ENCODE results near the gene ZNF777. TPM values are rescaled to one million over a fixed set of nuclear protein-coding genes. Genes with fewer than 3 reads are reported as not detected.

Gene ZNF777
- total RNA-seq, 1 donor from 2014 or later: 17.6 TPM

DNA sequence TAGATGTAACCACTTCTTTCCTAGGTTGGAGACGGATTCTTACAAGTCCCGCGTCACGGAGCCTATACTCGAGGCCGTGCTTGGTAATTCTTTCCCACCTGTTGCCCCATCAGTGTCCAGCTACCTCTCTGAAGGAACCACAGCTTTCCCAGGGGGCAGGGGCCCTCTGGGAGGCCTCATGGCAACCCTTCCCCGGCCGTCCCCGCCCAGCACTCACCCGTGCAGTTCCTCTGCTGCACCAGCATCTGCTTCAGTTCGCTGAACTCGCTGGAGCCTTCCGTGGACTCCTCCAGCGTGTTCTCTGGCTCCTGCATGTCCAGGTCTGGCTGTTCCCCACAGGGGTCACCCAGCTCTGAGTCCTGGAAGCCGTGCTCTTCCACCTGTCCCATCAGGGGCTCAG is 24.5 kb downstream of the ZNF777 start:
- no peak overlapping the region for H3K27ac Mint-ChIP-seq
- H3K36me3 Mint-ChIP-seq: peaks cover 22% of the 10 kb centered on the region
- no peaks in the 10 kb centered on the region for H3K27me3 Mint-ChIP-seq
- TF ChIP-seq, protein P1, sequence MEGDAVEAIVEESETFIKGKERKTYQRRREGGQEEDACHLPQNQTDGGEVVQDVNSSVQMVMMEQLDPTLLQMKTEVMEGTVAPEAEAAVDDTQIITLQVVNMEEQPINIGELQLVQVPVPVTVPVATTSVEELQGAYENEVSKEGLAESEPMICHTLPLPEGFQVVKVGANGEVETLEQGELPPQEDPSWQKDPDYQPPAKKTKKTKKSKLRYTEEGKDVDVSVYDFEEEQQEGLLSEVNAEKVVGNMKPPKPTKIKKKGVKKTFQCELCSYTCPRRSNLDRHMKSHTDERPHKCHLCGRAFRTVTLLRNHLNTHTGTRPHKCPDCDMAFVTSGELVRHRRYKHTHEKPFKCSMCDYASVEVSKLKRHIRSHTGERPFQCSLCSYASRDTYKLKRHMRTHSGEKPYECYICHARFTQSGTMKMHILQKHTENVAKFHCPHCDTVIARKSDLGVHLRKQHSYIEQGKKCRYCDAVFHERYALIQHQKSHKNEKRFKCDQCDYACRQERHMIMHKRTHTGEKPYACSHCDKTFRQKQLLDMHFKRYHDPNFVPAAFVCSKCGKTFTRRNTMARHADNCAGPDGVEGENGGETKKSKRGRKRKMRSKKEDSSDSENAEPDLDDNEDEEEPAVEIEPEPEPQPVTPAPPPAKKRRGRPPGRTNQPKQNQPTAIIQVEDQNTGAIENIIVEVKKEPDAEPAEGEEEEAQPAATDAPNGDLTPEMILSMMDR (conservative IDR thresholded peaks at IDR 0.05): no peak
- DNase-seq (ENCODE audit: extremely low spot score, unreplicated experiment): peak; percentile 49
- H3K4me3 Mint-ChIP-seq: no peak overlapping the region
- H3K9me3 Mint-ChIP-seq: no peaks in the 10 kb centered on the region
- no peaks in the 10 kb centered on the region for H3K4me1 Mint-ChIP-seq (ENCODE audit: unreplicated experiment)

DNA sequence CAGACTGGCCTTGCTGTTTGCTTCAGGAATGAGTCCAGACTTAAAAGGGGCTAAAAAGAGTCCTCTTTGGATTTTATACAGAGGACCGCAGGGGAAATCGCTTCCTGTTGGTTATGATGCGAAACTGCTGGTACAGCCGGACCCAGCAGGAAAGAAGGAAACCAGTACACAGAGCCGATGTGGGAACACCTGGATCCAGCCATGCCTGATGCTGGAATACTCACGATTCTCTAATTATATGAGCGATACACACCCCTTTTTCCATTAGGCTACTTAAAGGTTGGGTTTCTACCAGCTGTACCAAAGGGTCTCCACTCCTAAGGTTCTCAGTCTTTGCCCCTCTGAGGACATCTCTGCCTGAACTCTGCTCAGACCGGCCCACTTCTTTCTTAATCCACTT is 27.7 kb downstream of the ZNF777 start:
- H3K9me3 Mint-ChIP-seq: no peaks in the 10 kb centered on the region
- H3K27me3 Mint-ChIP-seq: no peaks in the 10 kb centered on the region
- no peak overlapping the region for H3K4me3 Mint-ChIP-seq
- TF ChIP-seq, protein P1 (conservative IDR thresholded peaks at IDR 0.05): no peak
- no peak overlapping the region for H3K27ac Mint-ChIP-seq
- peaks cover 7% of the 10 kb centered on the region for H3K4me1 Mint-ChIP-seq (ENCODE audit: unreplicated experiment)
- no peak for DNase-seq (ENCODE audit: extremely low spot score, unreplicated experiment)
- peaks cover 30% of the 10 kb centered on the region for H3K36me3 Mint-ChIP-seq

DNA sequence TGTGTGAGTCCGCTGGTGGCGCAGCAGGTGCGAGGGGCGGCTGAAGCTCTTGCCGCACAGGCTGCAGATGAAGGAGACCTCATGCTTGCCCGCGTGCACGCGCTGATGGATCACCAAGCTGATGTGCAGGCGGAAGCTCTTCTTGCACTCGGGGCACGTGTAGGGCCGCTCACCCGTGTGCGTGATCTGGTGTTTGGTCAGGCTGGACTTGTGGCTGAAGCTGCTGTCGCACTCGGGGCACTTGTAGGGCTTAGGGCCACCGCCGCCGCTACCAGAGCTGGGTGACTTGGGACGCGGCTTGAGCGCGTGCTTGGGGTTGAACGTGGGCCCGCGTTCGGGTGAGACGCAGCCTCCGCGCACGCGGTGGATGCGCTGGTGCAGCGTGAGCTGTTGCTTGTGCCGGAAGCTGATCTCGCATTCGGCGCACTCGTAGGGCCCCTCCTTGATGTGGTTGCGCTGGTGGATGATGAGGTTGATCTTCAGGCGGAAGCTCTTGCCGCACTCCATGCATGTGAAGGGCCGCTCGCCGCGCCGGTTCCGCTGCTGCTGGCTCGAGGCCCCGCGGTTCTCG is 28.7 kb downstream of the ZNF777 start:
- Mint-ChIP-seq H3K9me3 (no peaks in the 10 kb centered on the region), H3K4me3 (no peak overlapping the region), H3K4me1 (ENCODE audit: unreplicated experiment) (peaks cover 7% of the 10 kb centered on the region), H3K27ac (no peak overlapping the region), H3K36me3 (peaks cover 30% of the 10 kb centered on the region), H3K27me3 (no peaks in the 10 kb centered on the region)
- DNase-seq (ENCODE audit: extremely low spot score, unreplicated experiment): peak; percentile 65
- TF ChIP-seq, protein P1 (conservative IDR thresholded peaks at IDR 0.05): no peak

DNA sequence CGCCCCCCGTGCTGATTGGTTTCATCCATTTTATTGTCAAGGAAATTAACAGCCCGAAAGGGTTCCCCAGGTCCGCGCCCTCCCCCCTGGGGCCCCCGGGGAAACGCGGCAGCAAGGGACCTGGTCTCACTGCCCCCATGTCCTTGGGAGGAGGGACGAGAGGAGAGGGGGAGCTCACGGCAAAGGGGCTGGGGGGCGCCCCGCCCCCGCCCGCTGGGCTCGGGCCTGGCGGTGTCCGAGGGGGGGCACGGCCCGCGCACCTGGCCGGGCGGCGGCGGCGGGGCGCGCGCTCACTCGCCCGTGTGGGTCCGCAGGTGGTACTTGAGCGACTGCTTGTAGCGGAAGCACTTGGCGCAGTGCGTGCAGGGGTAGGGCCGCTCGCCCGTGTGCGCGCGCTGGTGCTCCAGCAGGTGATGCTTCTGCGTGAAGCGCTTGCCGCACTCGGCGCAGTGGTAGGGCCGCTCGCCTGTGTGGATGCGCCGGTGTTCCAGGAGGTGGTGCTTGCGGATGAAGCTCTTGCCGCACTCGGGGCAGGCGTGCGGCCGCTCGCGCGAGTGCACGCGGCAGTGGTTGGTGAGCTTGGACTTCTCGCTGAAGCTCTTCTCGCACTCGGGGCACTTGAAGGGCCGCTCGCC is 29.3 kb downstream of the ZNF777 start:
- no peak overlapping the region for H3K27ac Mint-ChIP-seq
- no peaks in the 10 kb centered on the region for H3K9me3 Mint-ChIP-seq
- H3K27me3 Mint-ChIP-seq: no peaks in the 10 kb centered on the region
- H3K36me3 Mint-ChIP-seq: peaks cover 30% of the 10 kb centered on the region
- DNase-seq (ENCODE audit: extremely low spot score, unreplicated experiment): peak; percentile 58
- TF ChIP-seq, protein P1 (conservative IDR thresholded peaks at IDR 0.05): no peak
- H3K4me1 Mint-ChIP-seq (ENCODE audit: unreplicated experiment): peaks cover 7% of the 10 kb centered on the region
- H3K4me3 Mint-ChIP-seq: no peak overlapping the region

DNA sequence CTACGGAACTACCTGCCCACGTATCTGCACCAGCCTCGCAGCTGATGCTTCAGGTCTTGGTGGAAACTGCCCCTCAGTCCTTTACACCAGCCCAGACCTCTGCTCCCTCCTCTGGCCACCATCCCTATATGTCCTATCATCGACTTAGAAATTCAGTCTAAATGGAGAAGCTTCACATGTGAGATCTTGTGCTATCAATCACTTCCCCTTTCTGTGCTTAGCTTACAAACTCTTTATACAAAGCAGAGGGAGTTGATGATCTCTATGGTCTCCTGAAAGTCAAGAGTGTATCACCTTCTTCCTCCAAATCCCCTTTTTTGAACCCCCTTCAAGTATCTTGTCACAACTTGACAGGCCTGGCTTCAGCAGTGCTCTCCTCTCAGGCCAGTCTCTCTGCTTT is 30.7 kb downstream of the ZNF777 start:
- Mint-ChIP-seq H3K27ac (no peak overlapping the region), H3K27me3 (no peaks in the 10 kb centered on the region), H3K4me1 (ENCODE audit: unreplicated experiment) (peaks cover 7% of the 10 kb centered on the region), H3K9me3 (no peaks in the 10 kb centered on the region), H3K4me3 (no peak overlapping the region), H3K36me3 (peaks cover 26% of the 10 kb centered on the region)
- no peak for DNase-seq (ENCODE audit: extremely low spot score, unreplicated experiment)
- TF ChIP-seq, protein P1 (conservative IDR thresholded peaks at IDR 0.05): no peak
